H1 (cell line): Measurements from ENCODE around the gene RUBCN. TPM values are rescaled to one million over a fixed set of nuclear protein-coding genes. Genes with fewer than 3 reads are reported as not detected.

Experiments
- ASH2L ChIP-seq: fragments of 200-600, 300-600 bp; sonication (generic); IDR thresholded peaks from one replicate; pipeline ENCODE4 v1.7.1; 2017; ENCODE audit warnings: low read length
- BACH1 ChIP-seq: IDR thresholded peaks from 2 replicates; pipeline ENCODE4 v1.6.1; 2012; ENCODE audit warnings: low read length, improper control_type of control experiment
- CBX8 ChIP-seq: fragments of 300-800, 300-1000 bp; sonication (generic); IDR thresholded peaks from 2 replicates; pipeline ENCODE4 v1.7.1; 2016; ENCODE audit warnings: low read depth, low read length, borderline replicate concordance
- CTBP2 ChIP-seq: IDR thresholded peaks from 2 replicates; pipeline ENCODE4 v1.7.0; 2011; ENCODE audit warnings: borderline replicate concordance, mild to moderate bottlenecking, moderate library complexity, mixed read lengths, low read length; ENCODE audit not compliant: insufficient read depth, insufficient read length
- EZH2 ChIP-seq: fragments of 200-600 bp; sonication (generic); IDR thresholded peaks from 2 replicates; pipeline ENCODE4 v1.7.1; 2012; ENCODE audit warnings: low read depth, mild to moderate bottlenecking, moderate library complexity, low read length, inconsistent platforms; ENCODE audit not compliant: severe bottlenecking
- HDAC6 ChIP-seq: IDR thresholded peaks from one replicate; pipeline ENCODE4 v1.7.1; 2012; ENCODE audit warnings: low read depth, mild to moderate bottlenecking, inconsistent platforms, low read length, moderate library complexity
- JUN ChIP-seq: IDR thresholded peaks from 2 replicates; pipeline ENCODE4 v1.6.1; 2011; ENCODE audit warnings: low read depth, mild to moderate bottlenecking, improper control_type of control experiment, low read length
- JUND ChIP-seq: IDR thresholded peaks from 2 replicates; pipeline ENCODE4 v1.6.1; 2011; ENCODE audit warnings: mild to moderate bottlenecking, improper control_type of control experiment, low read length
- PHF8 ChIP-seq: fragments of 200-600 bp; sonication (generic); conservative IDR thresholded peaks from 2 replicates; pipeline ENCODE4 v1.7.1; 2012; ENCODE audit warnings: low read depth, mild to moderate bottlenecking, inconsistent platforms, low read length, moderate library complexity
- POU5F1 ChIP-seq: IDR thresholded peaks from 2 replicates; pipeline ENCODE4 v1.6.1; 2011; ENCODE audit warnings: low read depth, mild to moderate bottlenecking, low read length, moderate library complexity
- RAD21 ChIP-seq, 2 experiments: IDR thresholded peaks in 1 of 2; conservative IDR thresholded peaks in 1 of 2; 2 replicates each; pipeline ENCODE4 v1.6.1; 2011; ENCODE audit warnings: low read depth in 2 of 2, low read length in 2 of 2, improper control_type of control experiment in 1 of 2, inconsistent platforms in 1 of 2, mild to moderate bottlenecking in 1 of 2, moderate library complexity in 1 of 2
- RFX5 ChIP-seq: IDR thresholded peaks from 2 replicates; pipeline ENCODE4 v1.6.1; 2011; ENCODE audit warnings: low read depth, low read length, improper control_type of control experiment, borderline replicate concordance
- RXRA ChIP-seq: IDR thresholded peaks from 2 replicates; pipeline ENCODE4 v1.6.1; 2011; ENCODE audit warnings: low read depth, mild to moderate bottlenecking, low read length, moderate library complexity; ENCODE audit not compliant: insufficient read depth
- SIRT6 ChIP-seq: IDR thresholded peaks from one replicate; pipeline ENCODE4 v1.7.1; 2012; ENCODE audit warnings: low read length, inconsistent platforms
- SP1 ChIP-seq: IDR thresholded peaks from 2 replicates; pipeline ENCODE4 v1.6.1; 2011; ENCODE audit warnings: low read depth, low read length
- SP2 ChIP-seq: IDR thresholded peaks from 2 replicates; pipeline ENCODE4 v1.6.1; 2012; ENCODE audit warnings: mild to moderate bottlenecking, low read length, inconsistent platforms
- SUZ12 ChIP-seq: fragments of 200-600 bp; sonication (generic); IDR thresholded peaks from 2 replicates; pipeline ENCODE4 v1.6.1; 2012; ENCODE audit warnings: mild to moderate bottlenecking, inconsistent platforms, low read length, moderate library complexity, mixed read lengths
- TAF7 ChIP-seq: optimal IDR thresholded peaks from 2 replicates; pipeline ENCODE3; 2011; ENCODE audit warnings: low read depth, mild to moderate bottlenecking, inconsistent platforms, low read length, moderate library complexity, borderline replicate concordance
- TCF12 ChIP-seq: IDR thresholded peaks from 2 replicates; pipeline ENCODE4 v1.6.1; 2011; ENCODE audit warnings: low read depth, mild to moderate bottlenecking, low read length
- polyA plus RNA-seq, 7 experiments: library from polyadenylated mRNA; depleted of rRNA in 3 of 7; stranded (reverse) in 5 of 7; unstranded in 2 of 7; fragments of >200 nt in 5 of 7; fragments of 200-250 nt in 2 of 7; gene quantifications; 1 replicate in 5 of 7; 2 replicates in 1 of 7; 4 replicates in 1 of 7; pipeline versions ENCODE4 v1.2.1 to v1.2.3, GENCODE V29; 2011 to 2013; ENCODE audit warnings: missing spikeins in 2 of 7, mixed read lengths in 2 of 7
- total RNA-seq: library from RNA; stranded (reverse); fragmentation: NEBNext Ultra II Directional; extraction: Animal tissue kit (Norgen Biotek cat#: 25700); gene quantifications from 2 replicates; pipeline ENCODE4 v1.2.1, GENCODE V29; 2021
- TF ChIP-seq, protein P1 (sequence below): IDR thresholded peaks from 2 replicates; pipeline ENCODE4 v1.6.1; 2012; ENCODE audit warnings: low read length, inconsistent platforms

Gene RUBCN
- total and polyA plus RNA-seq, 2 of the 8 experiments (the other 6 are each of a cell fraction or from before 2014, with no cell fraction given): 9.3 to 21.9 TPM

DNA sequence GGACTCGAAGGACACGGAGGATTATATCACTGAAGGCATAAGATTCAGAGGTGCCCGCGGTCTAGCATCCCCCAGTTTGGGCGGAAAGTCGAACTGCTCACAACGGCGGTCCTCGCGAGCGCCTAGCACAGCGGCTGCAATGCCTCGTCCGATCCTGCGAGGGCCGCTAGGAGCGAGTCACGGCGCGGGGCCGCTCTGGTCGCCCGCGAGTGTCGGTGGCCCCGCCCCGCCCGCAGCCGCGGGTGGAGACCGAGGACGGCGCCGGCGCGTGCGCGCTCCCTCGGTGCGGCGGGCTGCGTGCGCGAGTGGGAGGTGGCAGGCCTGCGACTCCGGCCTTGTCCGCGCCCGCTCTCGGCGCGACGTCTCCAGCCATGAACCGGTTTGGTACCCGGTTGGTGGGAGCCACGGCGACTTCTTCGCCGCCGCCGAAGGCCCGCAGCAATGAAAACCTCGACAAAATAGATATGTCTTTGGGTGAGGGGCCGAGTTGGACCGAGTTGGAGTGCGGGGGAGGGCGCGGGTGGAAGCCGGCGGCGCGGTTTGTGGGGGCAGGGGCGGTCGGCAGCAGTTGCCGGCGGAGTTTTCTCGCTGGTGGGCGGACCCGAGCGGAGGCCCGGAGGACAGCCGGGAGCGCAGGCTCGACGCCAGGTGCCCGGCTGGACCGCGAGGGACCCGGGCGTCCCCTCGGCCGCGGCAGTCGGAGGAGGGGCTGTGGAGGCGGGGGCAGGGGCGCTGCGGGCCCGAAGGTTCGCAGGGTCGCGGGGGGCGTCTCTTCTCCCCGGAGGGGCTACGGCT lies 13.1 kb upstream of the RUBCN start, which contains the start of gene FYTTD1 (continued):
- TF ChIP-seq RAD21 (IDR thresholded peaks at IDR 0.05 in 1 of 2, conservative IDR thresholded peaks at IDR 0.05 in 1 of 2; ENCODE audit: low read depth in 2 of 2, low read length in 2 of 2) (peak in 1 of 2 experiments; percentile 19; a peak in 1 of 4 replicates), TAF7 (no peak), HDAC6 (no peak), EZH2 (no peak), PHF8 (peak; percentile 39; the same call in 1 of the 2 replicates), CBX8 (no peak), JUN (no peak), RXRA (no peak), SIRT6 (no peak), RFX5 (no peak), BACH1 (peak; percentile 86), SP2 (no peak), JUND (no peak), POU5F1 (no peak), CTBP2 (no peak), SP1 (no peak), ASH2L (no peak), SUZ12 (peak; percentile 26; the same call in 1 of the 2 replicates), TCF12 (no peak)
- TF ChIP-seq, protein P1, sequence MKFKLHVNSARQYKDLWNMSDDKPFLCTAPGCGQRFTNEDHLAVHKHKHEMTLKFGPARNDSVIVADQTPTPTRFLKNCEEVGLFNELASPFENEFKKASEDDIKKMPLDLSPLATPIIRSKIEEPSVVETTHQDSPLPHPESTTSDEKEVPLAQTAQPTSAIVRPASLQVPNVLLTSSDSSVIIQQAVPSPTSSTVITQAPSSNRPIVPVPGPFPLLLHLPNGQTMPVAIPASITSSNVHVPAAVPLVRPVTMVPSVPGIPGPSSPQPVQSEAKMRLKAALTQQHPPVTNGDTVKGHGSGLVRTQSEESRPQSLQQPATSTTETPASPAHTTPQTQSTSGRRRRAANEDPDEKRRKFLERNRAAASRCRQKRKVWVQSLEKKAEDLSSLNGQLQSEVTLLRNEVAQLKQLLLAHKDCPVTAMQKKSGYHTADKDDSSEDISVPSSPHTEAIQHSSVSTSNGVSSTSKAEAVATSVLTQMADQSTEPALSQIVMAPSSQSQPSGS: no peak
